ENCODE results near the gene PSMC3.

The PSMC3 gene

DNA sequence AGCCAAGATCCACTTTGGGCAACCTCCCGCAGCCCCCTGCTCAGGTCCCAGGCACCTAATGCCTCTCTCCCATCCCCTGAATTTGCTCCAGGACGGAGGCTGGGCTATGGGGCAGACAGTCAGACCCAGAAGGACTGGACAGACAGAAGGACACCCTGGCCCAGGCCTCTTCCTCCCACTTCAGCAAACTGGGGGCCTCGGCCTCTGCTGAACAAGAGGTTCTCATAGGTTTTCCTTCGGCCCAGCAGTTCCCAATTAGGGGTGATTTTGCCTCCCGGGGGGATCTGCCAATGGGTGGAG, 51.6 kb downstream of the PSMC3 start:
- DNase-seq: no peak

DNA sequence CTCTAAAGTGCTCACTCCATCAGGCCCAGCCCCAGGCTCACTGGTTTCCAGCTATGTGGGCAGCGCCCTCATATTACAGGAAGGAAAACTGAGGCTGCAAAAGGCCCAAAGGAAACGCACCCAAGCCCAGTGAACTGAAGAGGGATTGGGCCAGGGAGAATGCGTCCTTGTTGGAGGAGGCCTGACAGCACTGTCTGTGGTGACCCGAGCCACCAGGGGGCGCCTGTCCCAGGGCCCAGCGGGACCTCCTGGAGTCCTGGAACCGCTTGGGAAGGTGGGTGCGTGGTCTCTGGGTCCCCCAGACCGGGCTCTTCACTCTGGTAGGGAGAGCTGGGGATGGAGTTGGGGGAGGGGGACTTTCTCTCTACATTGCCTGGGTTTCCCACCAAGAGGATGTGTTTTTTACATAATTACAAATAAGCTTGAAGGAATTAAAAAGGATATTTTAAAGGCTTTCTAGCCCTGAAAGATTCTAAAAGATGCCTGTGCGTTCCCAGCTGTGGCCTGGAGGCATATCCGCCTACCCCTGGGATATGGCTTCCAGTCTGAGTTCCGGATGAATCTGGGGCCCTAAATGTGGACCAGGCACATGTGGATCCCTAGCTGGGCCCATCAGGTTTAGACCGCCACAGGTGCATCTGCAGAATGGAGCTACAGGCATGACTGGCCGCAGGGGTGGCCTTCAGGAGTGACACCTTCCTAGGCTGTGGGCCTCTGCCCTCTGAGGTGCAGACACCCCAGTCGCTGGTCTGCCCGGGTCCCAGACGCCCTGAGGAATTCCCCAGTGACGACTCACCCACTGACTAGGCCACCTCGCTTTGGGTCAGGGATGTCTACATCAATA, 52.1 kb downstream of the PSMC3 start:
- peak; percentile 11 for DNase-seq

DNA sequence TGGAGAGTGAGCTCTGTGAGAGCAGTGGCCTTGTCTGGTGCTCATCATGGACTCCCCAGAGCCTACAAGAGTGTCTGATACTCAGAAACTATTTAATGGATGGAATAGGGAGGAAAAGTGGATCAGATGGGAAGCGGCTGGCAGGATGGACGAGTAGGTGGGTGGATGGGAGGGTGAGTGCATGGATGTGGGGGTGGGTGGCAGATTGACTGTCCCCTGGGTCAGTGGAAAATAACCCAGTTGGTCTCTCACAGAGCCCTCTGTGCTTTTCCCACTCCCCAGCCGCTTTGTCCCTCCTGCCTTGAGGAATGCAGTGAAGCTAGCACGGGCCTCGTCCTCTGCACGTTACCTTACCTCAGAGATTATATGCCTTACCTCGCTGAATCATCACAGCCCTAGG, 53.8 kb downstream of the PSMC3 start:
- DNase-seq: no peak

DNA sequence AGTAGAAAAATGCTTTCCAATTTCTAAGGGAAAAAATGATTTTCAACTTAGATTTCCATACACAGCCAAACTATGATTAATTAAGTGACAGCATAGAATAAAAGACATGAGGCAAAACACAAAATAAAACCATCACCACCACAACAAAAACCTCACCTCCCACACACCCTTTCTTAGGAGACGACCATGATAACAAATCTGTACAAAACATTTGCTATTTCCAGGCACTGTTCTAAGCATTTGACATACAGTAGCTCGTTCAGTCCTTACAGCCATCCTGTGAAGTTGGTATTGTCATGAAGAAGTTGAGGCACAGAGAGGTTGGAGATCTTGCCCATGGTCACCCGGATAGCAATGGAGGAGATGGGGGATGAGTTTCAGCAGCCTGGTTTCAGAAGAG, 56.6 kb downstream of the PSMC3 start:
- DNase-seq: no peak

All from NCI-H748 treated with DMSO at 0.1 percent for 48 hours (cell line).